HG03135 (cell line): ENCODE results near the gene FBXL17.
"Not testable (repeated sequence)": the region's sequence is repeated elsewhere in the genome, so short reads cannot be mapped to it uniquely, and the experiment has no call there.

Experiments used
- ATAC-seq: cut with Tn5 transposase; IDR thresholded peaks from one replicate; pipeline ENCODE4 v1.9.1; 2021; ENCODE audit warnings: mild to moderate bottlenecking, moderate library complexity; ENCODE audit not compliant: unreplicated experiment

The FBXL17 gene

GRCh38 chr5:108315829-108316228 is 66.1 kb downstream of the FBXL17 start:
- no peak for ATAC-seq

GRCh38 chr5:108312258-108312657 is 69.6 kb downstream of the FBXL17 start:
- no peak for ATAC-seq

- ATAC-seq: no peak
These were observed 70.2 kb downstream of the FBXL17 start for GRCh38 chr5:108311682-108312081.

GRCh38 chr5:108303611-108304010 is 78.3 kb downstream of the FBXL17 start:
- ATAC-seq: no peak

- ATAC-seq: no peak
These were observed 78.8 kb downstream of the FBXL17 start for GRCh38 chr5:108303086-108303485.

GRCh38 chr5:108297042-108297601 is 84.8 kb downstream of the FBXL17 start:
- no peak for ATAC-seq

GRCh38 chr5:108295578-108296368 is 86.1 kb downstream of the FBXL17 start:
- ATAC-seq: no peak

GRCh38 chr5:108280960-108281569 is 100.8 kb downstream of the FBXL17 start:
- ATAC-seq: no peak

GRCh38 chr5:108280248-108280647 is 101.7 kb downstream of the FBXL17 start:
- ATAC-seq: no peak

- ATAC-seq: no peak
These were observed 103.3 kb downstream of the FBXL17 start for GRCh38 chr5:108278285-108279240.

GRCh38 chr5:108276187-108277050 is 105.5 kb downstream of the FBXL17 start:
- ATAC-seq: no peak

- not testable (repeated sequence) for ATAC-seq
These were observed 107.8 kb downstream of the FBXL17 start for GRCh38 chr5:108274080-108274479.

- no peak for ATAC-seq
These were observed 110.8 kb downstream of the FBXL17 start for GRCh38 chr5:108271127-108271526.

GRCh38 chr5:108266242-108266641 is 115.7 kb downstream of the FBXL17 start:
- ATAC-seq: no peak

- no peak for ATAC-seq
These were observed 117.4 kb downstream of the FBXL17 start for GRCh38 chr5:108264533-108264932.

- no peak for ATAC-seq
These were observed 118.6 kb downstream of the FBXL17 start for GRCh38 chr5:108263338-108263737.

GRCh38 chr5:108260858-108261170 is 121.1 kb downstream of the FBXL17 start:
- ATAC-seq: no peak

- peak; percentile 95 for ATAC-seq
These were observed 121.6 kb downstream of the FBXL17 start for GRCh38 chr5:108260117-108260857.

GRCh38 chr5:108259306-108259705 is 122.6 kb downstream of the FBXL17 start:
- ATAC-seq: no peak

GRCh38 chr5:108257996-108258395 is 123.9 kb downstream of the FBXL17 start:
- no peak for ATAC-seq
